Panc1 (cell line): ENCODE measurements around the gene UCMA. TPM values are rescaled to one million over a fixed set of nuclear protein-coding genes. Genes with fewer than 3 reads are reported as not detected.

Experiments
- ATAC-seq: fragments of 200-7000 bp; cut with Tn5 transposase; 2 replicates; pipeline ENCODE4 v1.9.1; 2020; ENCODE audit warnings: mild to moderate bottlenecking, moderate library complexity
- BruUV-seq: library from RNA; stranded (reverse); fragments of 400-500 nt; replicated peaks from 2 replicates; lab custom pipeline; 2021; lab: Mats Ljungman, UMichigan
- CTCF ChIA-PET: fragments of 300-600 bp; sonication (Branson Sonifier 250); formaldehyde crosslinking; loops from one replicate; lab custom pipeline; 2022; ENCODE audit warnings: antibody characterized with exemption; lab: Charles Lee
- POLR2A ChIA-PET: fragments of 300-600 bp; sonication (Branson Sonifier 250); formaldehyde crosslinking; loops from one replicate; lab custom pipeline; 2022; ENCODE audit warnings: antibody characterized with exemption; lab: Charles Lee
- DNase-seq: peaks from one replicate; pipeline ENCODE4 v3.0.0-alpha.2; 2010; ENCODE audit warnings: low read depth, low spot score
- H3K27ac ChIP-seq: 2 replicates; pipeline ENCODE4 v1.5.1; 2011; ENCODE audit warnings: mild to moderate bottlenecking, low read length, inconsistent platforms
- H3K27me3 ChIP-seq: fragments of 200-500 bp; sonication (Bioruptor generic); 2 replicates; pipeline ENCODE4 v1.6.0; 2014; ENCODE audit warnings: low read length, inconsistent platforms; ENCODE audit not compliant: control insufficient read depth, insufficient read depth
- H3K36me3 ChIP-seq: fragments of 200-500 bp; sonication (Bioruptor generic); 2 replicates; pipeline ENCODE4 v1.5.1; 2014; ENCODE audit warnings: inconsistent platforms, mild to moderate bottlenecking, low read length, moderate library complexity; ENCODE audit not compliant: control insufficient read depth, insufficient read depth
- H3K4me1 ChIP-seq: 2 replicates; pipeline ENCODE4 v1.5.1; 2011; ENCODE audit warnings: inconsistent platforms, mild to moderate bottlenecking, low read length, moderate library complexity; ENCODE audit not compliant: control insufficient read depth, insufficient read depth
- H3K4me3 ChIP-seq, 2 experiments: 2 replicates each; pipeline ENCODE4 v1.5.1; 2011 to 2012; ENCODE audit warnings: low read depth in 2 of 2, low read length in 2 of 2, mild to moderate bottlenecking in 2 of 2, inconsistent platforms in 1 of 2, moderate library complexity in 1 of 2
- H3K9me3 ChIP-seq: fragments of 200-500 bp; sonication (Bioruptor generic); 2 replicates; pipeline ENCODE4 v1.5.1; 2014; ENCODE audit warnings: low read depth, mild to moderate bottlenecking, inconsistent platforms, low read length, moderate library complexity; ENCODE audit not compliant: control insufficient read depth, insufficient read depth
- CTCF ChIP-seq: fragments of 450-650 bp; IDR thresholded peaks from 2 replicates; pipeline ENCODE4 v1.5.1; 2017; ENCODE audit warnings: mild to moderate bottlenecking
- POLR2AphosphoS5 ChIP-seq: IDR thresholded peaks from 2 replicates; pipeline ENCODE4 v1.6.1; 2012; ENCODE audit warnings: mild to moderate bottlenecking, low read depth, low read length, moderate library complexity
- SIN3A ChIP-seq: IDR thresholded peaks from 2 replicates; pipeline ENCODE4 v1.6.1; 2012; ENCODE audit warnings: low read depth, mild to moderate bottlenecking, low read length, moderate library complexity, borderline replicate concordance; ENCODE audit not compliant: insufficient read depth
- TCF7L2 ChIP-seq: IDR thresholded peaks from 2 replicates; pipeline ENCODE4 v1.6.1; 2011; ENCODE audit warnings: mild to moderate bottlenecking, low read depth, low read length, inconsistent platforms
- in situ Hi-C: cut with HindIII; loops from 2 replicates; pipeline ENCODE4 v1.10.0; 2016; ENCODE audit warnings: low sequenced_read_pairs, low pct_unique_long_range_greater_than_20kb
- intact Hi-C: fragments of 100-400 bp; cut with micrococcal nuclease; formaldehyde crosslinking; loops from one replicate; pipeline ENCODE4 v1.10.0; 2022; ENCODE audit not compliant: unreplicated experiment
- total RNA-seq: library from RNA; stranded (reverse); gene quantifications from one replicate; pipeline ENCODE4 v1.2.1, GENCODE V29; 2021; ENCODE audit not compliant: unreplicated experiment
- TF ChIP-seq, protein P1 (sequence below), 2 experiments: IDR thresholded peaks; 2 replicates each; pipeline ENCODE4 v1.6.1; 2011 to 2012; ENCODE audit warnings: low read depth in 2 of 2, control low read depth in 1 of 2, low read length in 1 of 2, mild to moderate bottlenecking in 1 of 2, moderate library complexity in 1 of 2; ENCODE audit not compliant: insufficient read depth in 1 of 2

Gene UCMA
- total RNA-seq, 1 experiment from 2014 or later, result not detected

- no peaks in the 10 kb centered on the region for H3K4me1 ChIP-seq
- ATAC-seq (no peak), DNase-seq (no peak)
- no peaks in the 10 kb centered on the region for H3K9me3 ChIP-seq
- H3K4me3 ChIP-seq, result no peak overlapping the region
- no peaks in the 10 kb centered on the region for H3K27me3 ChIP-seq
- no TSS peak for BruUV-seq
- in situ Hi-C loops (no loop called here), intact Hi-C loops (no loop called here)
- POLR2A ChIA-PET, result no interaction called here
- no peak overlapping the region for H3K27ac ChIP-seq
- CTCF ChIA-PET, result no interaction called here
- TF ChIP-seq TCF7L2 (no peak), CTCF (no peak), POLR2AphosphoS5 (no peak), SIN3A (no peak)
- TF ChIP-seq, protein P1, sequence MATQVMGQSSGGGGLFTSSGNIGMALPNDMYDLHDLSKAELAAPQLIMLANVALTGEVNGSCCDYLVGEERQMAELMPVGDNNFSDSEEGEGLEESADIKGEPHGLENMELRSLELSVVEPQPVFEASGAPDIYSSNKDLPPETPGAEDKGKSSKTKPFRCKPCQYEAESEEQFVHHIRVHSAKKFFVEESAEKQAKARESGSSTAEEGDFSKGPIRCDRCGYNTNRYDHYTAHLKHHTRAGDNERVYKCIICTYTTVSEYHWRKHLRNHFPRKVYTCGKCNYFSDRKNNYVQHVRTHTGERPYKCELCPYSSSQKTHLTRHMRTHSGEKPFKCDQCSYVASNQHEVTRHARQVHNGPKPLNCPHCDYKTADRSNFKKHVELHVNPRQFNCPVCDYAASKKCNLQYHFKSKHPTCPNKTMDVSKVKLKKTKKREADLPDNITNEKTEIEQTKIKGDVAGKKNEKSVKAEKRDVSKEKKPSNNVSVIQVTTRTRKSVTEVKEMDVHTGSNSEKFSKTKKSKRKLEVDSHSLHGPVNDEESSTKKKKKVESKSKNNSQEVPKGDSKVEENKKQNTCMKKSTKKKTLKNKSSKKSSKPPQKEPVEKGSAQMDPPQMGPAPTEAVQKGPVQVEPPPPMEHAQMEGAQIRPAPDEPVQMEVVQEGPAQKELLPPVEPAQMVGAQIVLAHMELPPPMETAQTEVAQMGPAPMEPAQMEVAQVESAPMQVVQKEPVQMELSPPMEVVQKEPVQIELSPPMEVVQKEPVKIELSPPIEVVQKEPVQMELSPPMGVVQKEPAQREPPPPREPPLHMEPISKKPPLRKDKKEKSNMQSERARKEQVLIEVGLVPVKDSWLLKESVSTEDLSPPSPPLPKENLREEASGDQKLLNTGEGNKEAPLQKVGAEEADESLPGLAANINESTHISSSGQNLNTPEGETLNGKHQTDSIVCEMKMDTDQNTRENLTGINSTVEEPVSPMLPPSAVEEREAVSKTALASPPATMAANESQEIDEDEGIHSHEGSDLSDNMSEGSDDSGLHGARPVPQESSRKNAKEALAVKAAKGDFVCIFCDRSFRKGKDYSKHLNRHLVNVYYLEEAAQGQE (IDR thresholded peaks at IDR 0.05; ENCODE audit: insufficient read depth in 1 of 2, low read depth in 2 of 2, low read length in 1 of 2), result no peak
- no peaks in the 10 kb centered on the region for H3K36me3 ChIP-seq
Measured at GRCh38 chr10:13227031-13227430, 7.1 kb downstream of the UCMA start.

- no peak for TF ChIP-seq TCF7L2
- TF ChIP-seq POLR2AphosphoS5, result no peak
- TF ChIP-seq SIN3A, result no peak
- no peak for TF ChIP-seq CTCF
- TF ChIP-seq, protein P1 (IDR thresholded peaks at IDR 0.05; ENCODE audit: insufficient read depth in 1 of 2, low read depth in 2 of 2, low read length in 1 of 2), result no peak
- H3K27ac ChIP-seq, result no peak overlapping the region
- CTCF ChIA-PET, result no interaction called here
- no peaks in the 10 kb centered on the region for H3K9me3 ChIP-seq
- in situ Hi-C loops, result no loop called here
- H3K4me3 ChIP-seq, result no peak overlapping the region
- DNase-seq, result no peak
- H3K4me1 ChIP-seq, result no peaks in the 10 kb centered on the region
- ATAC-seq, result no peak
- BruUV-seq, result no TSS peak
- no peaks in the 10 kb centered on the region for H3K36me3 ChIP-seq
- POLR2A ChIA-PET, result no interaction called here
- H3K27me3 ChIP-seq, result no peaks in the 10 kb centered on the region
- intact Hi-C loops, result no loop called here
Measured at GRCh38 chr10:13225601-13226000, 8.6 kb downstream of the UCMA start.
